HUES6 (cell line): ENCODE results near the gene TMEM185B.

Experiments
- H3K27ac ChIP-seq: 2 replicates; pipeline ENCODE4 v1.7.0; 2013; ENCODE audit warnings: low read depth, mild to moderate bottlenecking, low read length, inconsistent platforms
- H3K27me3 ChIP-seq: 2 replicates; pipeline ENCODE4 v1.6.1; 2013; ENCODE audit warnings: low read length; ENCODE audit not compliant: control insufficient read depth, insufficient read depth
- H3K36me3 ChIP-seq: 2 replicates; pipeline ENCODE4 v1.6.1; 2013; ENCODE audit warnings: low read length; ENCODE audit not compliant: control insufficient read depth, insufficient read depth
- H3K4me1 ChIP-seq: 2 replicates; pipeline ENCODE4 v1.6.1; 2013; ENCODE audit warnings: low read length; ENCODE audit not compliant: control insufficient read depth, insufficient read depth
- H3K4me3 ChIP-seq: 2 replicates; pipeline ENCODE4 v1.5.1; 2013; ENCODE audit warnings: low read depth, low read length
- H3K9ac ChIP-seq: one replicate; pipeline ENCODE4 v1.6.1; 2013; ENCODE audit warnings: mild to moderate bottlenecking, low read length
- H3K9me3 ChIP-seq: 2 replicates; pipeline ENCODE4 v1.6.1; 2013; ENCODE audit warnings: low read depth, low read length; ENCODE audit not compliant: control insufficient read depth, insufficient read depth

The TMEM185B gene

DNA sequence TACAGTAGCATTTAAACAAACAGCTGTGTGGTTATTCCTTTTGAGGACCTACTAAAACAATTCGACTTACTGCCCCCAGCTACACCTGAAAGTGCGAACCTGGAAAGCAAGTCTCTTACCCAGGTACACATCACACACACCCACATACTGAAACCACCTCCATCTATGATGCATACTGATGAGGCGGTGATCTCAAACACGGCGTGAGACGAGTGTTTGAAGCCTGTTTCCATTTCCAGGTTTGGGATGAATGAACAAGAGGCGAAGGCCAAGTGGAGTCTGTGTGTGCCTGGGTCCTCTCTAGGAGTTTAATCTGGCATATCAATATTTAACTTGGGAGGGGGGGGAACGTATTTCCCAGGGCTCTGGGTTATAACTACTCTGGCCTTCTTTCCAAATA lies 1.6 kb downstream of the TMEM185B start:
- Histone ChIP-seq H3K27me3 (peaks cover 39% of the 10 kb centered on the region), H3K9ac (no peak overlapping the region), H3K27ac (no peak overlapping the region), H3K4me3 (no peak overlapping the region), H3K9me3 (peaks cover 8% of the 10 kb centered on the region), H3K4me1 (peaks cover 6% of the 10 kb centered on the region; the same call in 1 of the 2 replicates), H3K36me3 (0 out of 2 replicates have a peak, but pooled peaks cover 7% of the 10 kb centered on the region)

DNA sequence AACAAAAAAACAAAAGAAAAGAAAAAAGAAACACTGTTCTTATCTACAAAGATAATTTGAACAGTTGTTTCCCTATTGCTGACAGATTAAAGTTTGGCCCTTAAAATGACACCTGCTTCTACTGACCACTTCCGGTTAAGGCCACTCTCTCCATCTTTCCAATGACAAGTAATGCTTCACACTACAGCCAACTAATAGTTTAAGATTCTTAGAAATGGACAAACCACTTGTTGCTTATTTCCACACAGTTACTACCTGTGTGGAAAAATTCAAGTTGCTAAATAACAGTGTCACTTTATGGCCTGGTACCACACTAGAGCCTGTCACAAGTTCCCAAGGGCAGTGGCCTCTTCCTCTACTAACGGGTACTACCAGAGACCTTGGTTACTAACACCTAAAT lies 2.4 kb downstream of the TMEM185B start:
- Histone ChIP-seq H3K9ac (no peak overlapping the region), H3K4me1 (peaks cover 6% of the 10 kb centered on the region; the same call in 1 of the 2 replicates), H3K27me3 (peaks cover 31% of the 10 kb centered on the region), H3K36me3 (0 out of 2 replicates have a peak, but pooled peaks cover 7% of the 10 kb centered on the region), H3K4me3 (no peak overlapping the region), H3K9me3 (peaks cover 8% of the 10 kb centered on the region), H3K27ac (no peak overlapping the region)

- Histone ChIP-seq H3K27me3 (peaks cover 23% of the 10 kb centered on the region), H3K27ac (no peak overlapping the region), H3K36me3 (0 out of 2 replicates have a peak, but pooled peaks cover 7% of the 10 kb centered on the region), H3K9ac (no peak overlapping the region), H3K9me3 (peaks cover 8% of the 10 kb centered on the region), H3K4me1 (peaks cover 6% of the 10 kb centered on the region; the same call in 1 of the 2 replicates), H3K4me3 (no peak overlapping the region)
These were observed 3.4 kb downstream of the TMEM185B start for GRCh38 chr2:120219766-120220165.

DNA sequence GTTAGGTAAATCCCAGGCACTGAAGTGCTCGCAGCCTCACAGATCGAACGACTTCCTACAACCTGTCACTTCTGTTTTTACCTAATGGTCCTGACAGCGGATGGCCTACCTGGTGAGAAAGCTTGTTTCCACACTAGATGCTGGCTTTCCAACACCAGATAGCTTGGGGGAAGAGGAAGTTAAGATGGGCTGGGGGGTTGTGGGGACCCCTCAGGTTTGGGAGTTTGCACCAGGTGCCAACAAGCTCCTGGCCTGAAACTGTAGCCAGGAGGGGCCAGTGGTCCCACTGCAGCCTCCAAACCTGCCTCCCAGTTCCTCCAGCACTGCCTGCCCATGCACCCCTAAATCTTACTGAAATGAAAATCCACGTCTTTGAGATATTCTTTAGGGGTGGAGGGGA lies 3.9 kb downstream of the TMEM185B start:
- Histone ChIP-seq H3K27ac (no peak overlapping the region), H3K27me3 (peaks cover 18% of the 10 kb centered on the region), H3K9ac (no peak overlapping the region), H3K4me1 (peaks cover 6% of the 10 kb centered on the region; the same call in 1 of the 2 replicates), H3K36me3 (0 out of 2 replicates have a peak, but pooled peaks cover 7% of the 10 kb centered on the region), H3K4me3 (no peak overlapping the region), H3K9me3 (peaks cover 8% of the 10 kb centered on the region)

- H3K27me3 ChIP-seq, result peaks cover 9% of the 10 kb centered on the region
- H3K9ac ChIP-seq, result no peak overlapping the region
- H3K27ac ChIP-seq, result no peak overlapping the region
- H3K36me3 ChIP-seq, result 0 out of 2 replicates have a peak, but pooled peaks cover 7% of the 10 kb centered on the region
- peaks cover 8% of the 10 kb centered on the region for H3K9me3 ChIP-seq
- no peaks in the 10 kb centered on the region for H3K4me1 ChIP-seq
- H3K4me3 ChIP-seq, result no peak overlapping the region
These were observed 5.0 kb downstream of the TMEM185B start for GRCh38 chr2:120218181-120218580.

GRCh38 chr2:120210270-120210693 lies 12.9 kb downstream of the TMEM185B start:
- no peaks in the 10 kb centered on the region for H3K36me3 ChIP-seq

DNA sequence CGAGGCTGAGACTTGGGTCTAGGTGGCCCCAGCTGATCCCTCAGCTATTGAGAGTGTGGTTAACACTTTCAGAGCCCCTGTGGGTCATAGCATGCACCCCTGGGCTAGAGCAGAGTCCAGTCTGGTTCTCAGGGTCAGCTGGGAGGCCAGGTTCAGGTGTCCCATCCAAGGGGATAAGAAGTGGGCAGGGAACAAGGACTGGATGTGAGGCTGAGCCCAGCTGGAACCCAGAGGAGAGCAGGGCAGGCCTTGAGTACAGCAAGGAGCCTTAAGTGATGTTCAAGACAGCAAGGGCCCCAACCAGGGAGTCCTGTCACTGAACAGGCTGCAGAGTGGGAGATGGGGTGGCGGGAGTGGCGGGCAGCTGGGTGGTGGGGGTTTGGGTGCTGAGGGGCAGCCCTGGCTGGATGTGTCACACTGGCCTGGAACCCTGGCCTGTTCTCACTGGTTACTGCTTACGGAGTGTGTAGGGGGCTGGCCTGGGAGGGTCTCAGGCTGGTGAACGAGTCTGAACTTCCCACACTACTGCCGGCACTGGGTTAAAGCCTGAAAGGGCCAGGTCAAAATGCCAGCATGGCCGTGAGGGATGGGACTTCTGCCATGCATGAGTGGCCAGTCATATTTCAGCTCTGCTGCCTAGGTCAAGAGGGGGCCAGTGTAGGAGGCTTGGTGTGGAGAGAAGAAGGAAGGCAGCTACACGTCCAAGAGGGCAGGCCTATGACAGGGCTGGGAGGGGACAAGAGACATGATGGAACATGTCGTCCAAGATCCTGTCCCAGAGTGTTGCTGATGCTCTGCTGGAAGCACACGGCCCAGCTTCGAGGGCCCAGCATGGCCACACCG lies 13.6 kb downstream of the TMEM185B start:
- H3K27me3 ChIP-seq, result no peaks in the 10 kb centered on the region
- peaks cover 5% of the 10 kb centered on the region; the same call in 1 of the 2 replicates for H3K4me1 ChIP-seq
- no peak overlapping the region for H3K27ac ChIP-seq
- H3K9ac ChIP-seq, result no peak overlapping the region
- H3K4me3 ChIP-seq, result no peak overlapping the region
- no peaks in the 10 kb centered on the region for H3K36me3 ChIP-seq
- H3K9me3 ChIP-seq, result no peaks in the 10 kb centered on the region

More at GRCh38 chr2:120210270-120210693, 12.9 kb downstream of the TMEM185B start:
- Histone ChIP-seq H3K9me3 (no peaks in the 10 kb centered on the region), H3K9ac (no peak overlapping the region), H3K27me3 (no peaks in the 10 kb centered on the region), H3K27ac (no peak overlapping the region), H3K4me1 (peaks cover 5% of the 10 kb centered on the region; the same call in 1 of the 2 replicates), H3K4me3 (no peak overlapping the region)

DNA sequence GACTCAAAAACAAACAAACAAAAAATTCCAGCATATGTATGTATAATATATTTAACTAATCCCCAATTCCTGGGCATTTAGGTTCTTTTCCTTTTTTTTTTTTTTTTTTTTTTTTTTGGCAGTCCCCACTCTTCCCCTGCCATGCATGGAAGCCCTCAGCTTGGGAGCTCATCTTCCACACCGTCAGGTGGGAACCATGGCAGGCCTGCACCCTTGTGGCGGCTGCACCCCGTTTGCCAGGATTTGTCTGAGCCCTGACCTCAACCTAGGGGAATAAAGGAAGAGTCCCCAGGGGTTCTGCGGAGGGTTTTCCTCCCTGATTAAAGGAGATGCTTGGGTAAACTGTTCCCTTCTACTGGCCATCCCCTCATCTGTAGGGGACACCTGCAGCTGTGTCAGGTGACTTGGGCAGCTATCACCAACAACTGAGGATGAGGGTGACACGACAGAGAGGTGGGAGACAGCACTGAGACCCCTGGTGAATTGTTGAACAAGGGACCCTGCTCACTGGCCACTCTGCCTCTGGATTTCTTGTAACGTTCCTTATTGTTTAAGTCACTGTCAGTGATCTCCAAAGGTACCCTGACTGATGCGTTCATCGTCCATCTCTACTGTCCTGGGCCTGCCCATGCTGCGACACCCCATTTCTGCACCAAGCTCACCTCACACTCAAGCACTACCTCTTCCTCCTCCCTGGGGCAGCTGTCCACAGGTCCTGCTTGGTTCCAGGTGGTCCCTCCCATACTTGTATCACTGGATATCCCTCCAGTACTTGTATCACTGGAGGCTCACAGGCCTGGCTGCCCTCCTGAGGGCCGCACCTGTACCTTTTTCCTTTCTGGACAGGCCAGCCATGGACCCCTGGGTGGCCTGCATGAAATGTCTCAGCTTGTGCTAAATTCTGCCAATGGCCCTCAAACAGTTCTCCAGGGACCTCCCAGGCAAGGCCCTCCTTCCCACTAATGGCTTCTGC lies 14.5 kb downstream of the TMEM185B start:
- Histone ChIP-seq H3K9ac (no peak overlapping the region), H3K9me3 (no peaks in the 10 kb centered on the region), H3K4me3 (no peak overlapping the region), H3K36me3 (no peaks in the 10 kb centered on the region), H3K27ac (no peak overlapping the region), H3K4me1 (peaks cover 5% of the 10 kb centered on the region; the same call in 1 of the 2 replicates), H3K27me3 (no peaks in the 10 kb centered on the region)

GRCh38 chr2:120206022-120206581 lies 17.1 kb downstream of the TMEM185B start:
- Histone ChIP-seq H3K27ac (no peak overlapping the region), H3K4me3 (no peak overlapping the region), H3K36me3 (no peaks in the 10 kb centered on the region), H3K27me3 (no peaks in the 10 kb centered on the region), H3K9ac (no peak overlapping the region), H3K9me3 (no peaks in the 10 kb centered on the region), H3K4me1 (peaks cover 5% of the 10 kb centered on the region; the same call in 1 of the 2 replicates)

- no peaks in the 10 kb centered on the region for H3K36me3 ChIP-seq
- H3K9ac ChIP-seq, result no peak overlapping the region
- H3K27me3 ChIP-seq, result no peaks in the 10 kb centered on the region
- H3K4me1 ChIP-seq, result peaks cover 5% of the 10 kb centered on the region; the same call in 1 of the 2 replicates
- H3K9me3 ChIP-seq, result no peaks in the 10 kb centered on the region
- H3K4me3 ChIP-seq, result no peak overlapping the region
- no peak overlapping the region for H3K27ac ChIP-seq
These were observed 18.1 kb downstream of the TMEM185B start for GRCh38 chr2:120204945-120205670.
